Common myeloid progenitor, CD34-positive (primary cell): ENCODE data around the gene TMEM158.

ENCODE experiments used
- CTCF ChIA-PET: fragments of 350-600 bp; sonication (Branson Sonifier 250); formaldehyde crosslinking; loops from one replicate; lab custom pipeline; 2021; ENCODE audit warnings: antibody characterized with exemption; lab: Charles Lee
- POLR2A ChIA-PET: fragments of 350-600 bp; sonication (Branson Sonifier 250); formaldehyde crosslinking; loops from one replicate; lab custom pipeline; 2021; ENCODE audit warnings: antibody characterized with exemption; lab: Charles Lee
- DNase-seq, 3 donors: peaks; one replicate each; pipeline versions ENCODE4 v3.0.0 to v3.0.0-alpha.2; 2013
- H3K27ac ChIP-seq, 2 experiments: 1 replicate in 1 of 2; 2 replicates in 1 of 2; pipeline ENCODE4 v1.7.0; 2013; ENCODE audit warnings: inconsistent platforms in 2 of 2, low read length in 2 of 2, mild to moderate bottlenecking in 2 of 2, low read depth in 1 of 2, moderate library complexity in 1 of 2; ENCODE audit not compliant: severe bottlenecking in 2 of 2, insufficient read depth in 1 of 2, poor library complexity in 1 of 2
- H3K27me3 ChIP-seq, 5 experiments: replicated peaks in 2 of 5; 1 replicate in 3 of 5; 2 replicates in 2 of 5; pipeline versions ENCODE4 v1.6.1 to v1.7.0; 2013; ENCODE audit warnings: low read length in 4 of 5, mild to moderate bottlenecking in 2 of 5, moderate library complexity in 2 of 5, inconsistent platforms in 1 of 5; ENCODE audit not compliant: insufficient read depth in 5 of 5, control insufficient read depth in 4 of 5
- H3K36me3 ChIP-seq, 4 experiments: 1 replicate in 2 of 4; 2 replicates in 2 of 4; pipeline versions ENCODE4 v1.6.1 to v1.7.0; 2013; ENCODE audit warnings: low read length in 3 of 4, control low read depth in 1 of 4, mild to moderate bottlenecking in 1 of 4; ENCODE audit not compliant: control insufficient read depth in 4 of 4, insufficient read depth in 4 of 4
- H3K4me1 ChIP-seq, 4 experiments: 1 replicate in 3 of 4; 2 replicates in 1 of 4; pipeline versions ENCODE4 v1.6.1 to v1.7.1; 2013; ENCODE audit warnings: low read length in 3 of 4, mild to moderate bottlenecking in 3 of 4, control low read depth in 1 of 4, inconsistent platforms in 1 of 4, moderate library complexity in 1 of 4; ENCODE audit not compliant: control insufficient read depth in 4 of 4, insufficient read depth in 4 of 4; ENCODE audit errors: control extremely low read depth in 1 of 4
- H3K4me3 ChIP-seq, 7 experiments: 1 replicate in 4 of 7; 2 replicates in 3 of 7; pipeline versions ENCODE4 v1.5.1 to v1.7.0; 2013; ENCODE audit warnings: mild to moderate bottlenecking in 7 of 7, low read length in 6 of 7, moderate library complexity in 6 of 7, inconsistent platforms in 2 of 7, low read depth in 2 of 7, control low read depth in 1 of 7; ENCODE audit not compliant: insufficient read depth in 4 of 7, control insufficient read depth in 1 of 7; ENCODE audit errors: extremely low read depth in 1 of 7
- H3K9me3 ChIP-seq, 5 experiments: 1 replicate in 4 of 5; 2 replicates in 1 of 5; pipeline versions ENCODE4 v1.6.1 to v1.7.1; 2013; ENCODE audit warnings: low read length in 4 of 5, mild to moderate bottlenecking in 2 of 5, inconsistent platforms in 1 of 5, low read depth in 1 of 5, moderate library complexity in 1 of 5; ENCODE audit not compliant: control insufficient read depth in 4 of 5, insufficient read depth in 2 of 5; ENCODE audit errors: control extremely low read depth in 1 of 5
- WGBS: methylation state at CpG from one replicate; pipeline ENCODE4 v1.1.5; 2013; ENCODE audit not compliant: insufficient coverage; 5-methylcytosine and 5-hydroxymethylcytosine counted together

The TMEM158 gene

DNA sequence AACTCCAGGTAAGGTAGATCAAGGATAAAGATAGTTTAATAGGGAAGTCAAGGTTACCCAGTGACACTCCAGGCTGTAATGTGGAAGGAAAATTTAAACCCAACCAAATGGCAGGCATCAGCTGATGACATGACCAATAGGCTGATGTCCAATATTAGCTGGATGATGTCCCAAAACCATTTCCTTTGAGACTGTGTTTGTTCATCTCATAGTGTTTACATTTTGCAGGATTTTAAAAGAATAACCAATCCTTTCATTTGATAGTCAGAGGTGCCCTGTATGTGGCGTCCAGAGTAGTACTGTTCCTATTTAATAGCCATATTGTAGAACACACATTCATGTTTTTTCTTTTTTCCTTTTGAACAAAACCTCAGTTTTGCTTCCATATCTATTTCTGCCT lies 23.3 kb upstream of the TMEM158 start:
- H3K9me3 ChIP-seq = no peaks in the 10 kb centered on the region
- no peak for DNase-seq
- H3K27me3 ChIP-seq = no peaks in the 10 kb centered on the region
- ChIA-PET CTCF (interaction anchor here (1.8 kb wide), 1 partner anchor 23 kb away, joined by 7 read pairs; no protein-coding TSS in a partner anchor), POLR2A (no interaction called here)
- no peak overlapping the region for H3K27ac ChIP-seq
- WGBS = no CpG with 5 or more reads among the region's 1 CpG
- H3K36me3 ChIP-seq = no peaks in the 10 kb centered on the region
- no peak overlapping the region for H3K4me3 ChIP-seq
- no peaks in the 10 kb centered on the region for H3K4me1 ChIP-seq

GRCh38 chr3:45246241-45246640 lies 20.2 kb upstream of the TMEM158 start:
- H3K36me3 ChIP-seq = no peaks in the 10 kb centered on the region
- no peak overlapping the region for H3K4me3 ChIP-seq
- H3K4me1 ChIP-seq = no peaks in the 10 kb centered on the region
- H3K9me3 ChIP-seq = no peaks in the 10 kb centered on the region
- H3K27ac ChIP-seq = no peak overlapping the region
- 100% methylated on average over 1 of the region's 3 CpGs for WGBS
- DNase-seq = no peak
- H3K27me3 ChIP-seq = no peaks in the 10 kb centered on the region
- ChIA-PET POLR2A (no interaction called here), CTCF (no interaction called here)

DNA sequence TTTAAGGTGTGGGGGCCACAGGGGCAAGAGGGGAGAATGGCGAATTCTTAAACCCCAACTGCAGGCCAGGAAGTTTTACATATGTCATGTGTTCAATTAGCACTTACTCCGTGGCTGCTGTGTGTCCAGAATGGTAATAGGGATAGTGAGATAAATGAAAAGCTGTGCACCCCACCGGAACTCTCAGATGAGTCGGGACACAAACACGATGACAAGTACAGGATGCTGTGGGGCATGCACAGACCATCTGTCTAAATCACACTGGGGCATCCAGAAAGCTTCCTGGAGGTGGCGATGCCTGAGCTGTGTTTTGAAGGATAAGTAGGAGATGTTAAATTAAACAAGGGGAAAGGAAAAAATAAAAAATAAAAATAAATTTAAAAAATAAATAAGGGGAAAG lies 18.3 kb upstream of the TMEM158 start:
- Histone ChIP-seq H3K36me3 (no peaks in the 10 kb centered on the region), H3K4me1 (no peaks in the 10 kb centered on the region), H3K4me3 (no peak overlapping the region), H3K9me3 (no peaks in the 10 kb centered on the region), H3K27ac (no peak overlapping the region), H3K27me3 (no peaks in the 10 kb centered on the region)
- ChIA-PET CTCF (interaction anchor here (1.1 kb wide), 1 partner anchor 10 kb away, joined by 3 read pairs; no protein-coding TSS in a partner anchor), POLR2A (interaction anchor here (1.0 kb wide), 1 partner anchor 239 kb away, joined by 4 read pairs; no protein-coding TSS in a partner anchor)
- 86% methylated on average over 5 of the region's 6 CpGs for WGBS
- no peak for DNase-seq

- 95% methylated on average over 3 of the region's 3 CpGs for WGBS
Measured at GRCh38 chr3:45241206-45241605, 15.1 kb upstream of the TMEM158 start.

DNA sequence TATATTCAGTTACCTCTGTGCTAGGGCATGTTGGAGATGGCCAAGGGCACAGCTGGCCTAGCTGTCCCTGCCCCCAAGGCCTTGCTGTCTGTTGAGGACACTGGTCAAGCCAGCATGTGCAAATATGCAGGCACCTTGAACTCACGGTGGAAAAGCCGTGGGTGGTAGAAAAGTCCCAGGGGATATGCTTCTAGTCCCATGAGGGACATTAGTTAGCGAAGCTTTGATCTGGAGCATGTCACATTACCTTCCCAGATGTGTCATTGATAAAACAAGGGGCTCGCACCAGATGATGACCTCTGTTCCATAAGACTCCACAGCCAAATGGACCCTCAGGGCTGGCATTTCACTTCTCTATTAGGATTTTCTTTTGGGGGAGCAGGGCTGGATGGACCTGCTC lies 14.2 kb upstream of the TMEM158 start:
- ChIA-PET CTCF (no interaction called here), POLR2A (interaction anchor here (0.6 kb wide), 1 partner anchor 167 kb away, joined by 3 read pairs; no protein-coding TSS in a partner anchor)
- DNase-seq = no peak
- no peaks in the 10 kb centered on the region for H3K36me3 ChIP-seq
- no peak overlapping the region for H3K27ac ChIP-seq
- H3K4me1 ChIP-seq = no peaks in the 10 kb centered on the region
- WGBS = 80% methylated on average over 2 of the region's 4 CpGs
- H3K27me3 ChIP-seq = peaks cover 0 to 3% (median 0%) of the 10 kb centered on the region in 5 experiments
- H3K4me3 ChIP-seq = no peak overlapping the region
- H3K9me3 ChIP-seq = no peaks in the 10 kb centered on the region

More at GRCh38 chr3:45241206-45241605, 15.1 kb upstream of the TMEM158 start:
- no peaks in the 10 kb centered on the region for H3K4me1 ChIP-seq
- H3K27ac ChIP-seq = no peak overlapping the region
- no peak for DNase-seq
- no peak overlapping the region for H3K4me3 ChIP-seq
- peaks cover 0 to 3% (median 0%) of the 10 kb centered on the region in 5 experiments for H3K27me3 ChIP-seq
- CTCF ChIA-PET = no interaction called here
- POLR2A ChIA-PET = no interaction called here
- H3K9me3 ChIP-seq = no peaks in the 10 kb centered on the region
- H3K36me3 ChIP-seq = no peaks in the 10 kb centered on the region

- Histone ChIP-seq H3K27ac (no peak overlapping the region), H3K4me1 (no peaks in the 10 kb centered on the region), H3K36me3 (no peaks in the 10 kb centered on the region), H3K27me3 (peaks cover 0 to 3% (median 0%) of the 10 kb centered on the region in 5 experiments), H3K4me3 (no peak overlapping the region), H3K9me3 (no peaks in the 10 kb centered on the region)
- 93% methylated on average over 4 of the region's 4 CpGs for WGBS
- CTCF ChIA-PET = no interaction called here
- POLR2A ChIA-PET = no interaction called here
- no peak for DNase-seq
Measured at GRCh38 chr3:45239254-45239653, 13.2 kb upstream of the TMEM158 start.

DNA sequence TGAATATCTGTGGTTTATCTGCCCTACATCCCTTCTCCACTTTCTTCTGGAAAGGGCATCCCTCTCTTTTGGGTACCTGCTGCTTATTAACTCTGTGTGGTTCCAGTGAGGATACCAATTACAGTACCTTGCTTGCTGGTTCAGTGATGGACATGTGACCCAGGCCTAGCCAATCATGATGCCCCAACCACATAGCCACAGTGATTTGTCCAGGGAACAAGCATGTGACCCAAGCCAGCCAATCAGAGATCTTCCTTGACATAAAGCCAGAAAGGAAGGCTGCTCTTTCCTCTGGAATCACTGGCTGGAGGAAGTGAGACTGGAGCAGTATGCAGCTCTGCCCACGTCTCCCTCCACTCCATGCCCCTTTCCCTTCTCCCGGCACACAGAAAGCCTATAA lies 10.9 kb upstream of the TMEM158 start:
- no peak for DNase-seq
- no peaks in the 10 kb centered on the region for H3K36me3 ChIP-seq
- ChIA-PET CTCF (no interaction called here), POLR2A (no interaction called here)
- H3K4me3 ChIP-seq = no peak overlapping the region
- H3K4me1 ChIP-seq = no peaks in the 10 kb centered on the region
- WGBS = no CpG with 5 or more reads among the region's 2 CpGs
- H3K9me3 ChIP-seq = no peaks in the 10 kb centered on the region
- H3K27me3 ChIP-seq = peaks cover 0 to 4% (median 0%) of the 10 kb centered on the region in 5 experiments
- no peak overlapping the region for H3K27ac ChIP-seq
